ENCODE results near the gene IREB2. TPM values are rescaled to one million over a fixed set of nuclear protein-coding genes. Genes with fewer than 3 reads are reported as not detected.
A peak's percentile ranks its signal among the peaks of the same experiment; 100 is the strongest.

IREB2 gene
- total RNA-seq, 2 donors from 2014 or later: 16.5 to 35.6 TPM

DNA sequence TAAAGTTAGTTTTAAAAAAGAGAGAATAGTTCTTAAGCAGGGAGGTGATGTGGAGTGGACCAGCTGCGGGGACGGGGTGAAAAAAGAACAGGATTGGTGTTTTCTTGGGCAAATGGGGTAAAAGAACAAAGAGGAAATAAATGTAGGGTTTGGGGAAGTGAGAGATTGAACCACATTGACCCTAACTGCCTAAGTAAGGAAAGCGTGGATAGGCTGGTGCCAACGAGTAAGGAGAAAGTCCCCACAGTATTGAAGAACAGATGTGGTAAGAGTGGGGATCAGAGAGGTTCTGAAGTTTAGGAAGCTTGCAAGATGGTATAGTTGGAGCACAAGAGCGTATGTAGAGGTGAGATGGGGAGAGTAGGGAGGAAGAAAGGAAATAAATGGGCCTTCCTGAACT is 17.0 kb downstream of the IREB2 start:
- ATAC-seq (ENCODE audit: insufficient number of reproducible peaks, low FRiP score, low read depth) (no peak), DNase-seq (ENCODE audit: low spot score) (no peak)
- Histone ChIP-seq H3K4me1 (ENCODE audit: control insufficient read depth in 1 of 2, low read depth in 2 of 2) (peaks cover 36 to 57% of the 10 kb centered on the region in 2 donors), H3K4me3 (no peak overlapping the region), H3K27me3 (replicated peaks; ENCODE audit: insufficient read depth) (no peaks in the 10 kb centered on the region), H3K27ac (no peak overlapping the region), H3K9me3 (no peaks in the 10 kb centered on the region), H3K36me3 (no peaks in the 10 kb centered on the region)
- no peak for TF ChIP-seq CTCF (IDR thresholded peaks at IDR 0.05)

DNA sequence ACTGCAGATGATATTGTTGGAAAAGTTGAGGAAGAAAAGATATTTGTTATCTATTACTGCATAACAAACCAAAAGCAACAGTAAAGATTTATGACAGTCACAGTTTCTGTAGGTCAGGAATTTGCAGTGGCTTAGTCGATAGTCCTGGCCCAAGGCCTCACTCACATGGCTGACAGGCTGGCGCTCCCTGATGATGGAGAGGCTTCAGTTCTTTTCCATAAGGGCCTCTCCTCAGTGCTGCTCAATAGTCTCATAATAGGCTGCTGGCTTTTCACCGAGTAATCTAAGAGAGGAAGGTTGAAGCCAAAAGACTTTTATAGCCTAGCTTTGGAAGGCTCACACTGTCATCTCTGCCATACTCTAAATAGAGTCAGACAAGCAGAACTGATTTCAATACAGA is 17.7 kb downstream of the IREB2 start:
- Histone ChIP-seq H3K27me3 (replicated peaks; ENCODE audit: insufficient read depth) (no peaks in the 10 kb centered on the region), H3K36me3 (no peaks in the 10 kb centered on the region), H3K9me3 (no peaks in the 10 kb centered on the region), H3K4me3 (no peak overlapping the region), H3K4me1 (ENCODE audit: control insufficient read depth in 1 of 2, low read depth in 2 of 2) (peaks cover 36 to 58% of the 10 kb centered on the region in 2 donors), H3K27ac (peak overlapping the region in 1 of 2 donors; percentile 18)
- no peak for TF ChIP-seq CTCF (IDR thresholded peaks at IDR 0.05)
- DNase-seq (ENCODE audit: low spot score) (no peak), ATAC-seq (ENCODE audit: insufficient number of reproducible peaks, low FRiP score, low read depth) (no peak)

DNA sequence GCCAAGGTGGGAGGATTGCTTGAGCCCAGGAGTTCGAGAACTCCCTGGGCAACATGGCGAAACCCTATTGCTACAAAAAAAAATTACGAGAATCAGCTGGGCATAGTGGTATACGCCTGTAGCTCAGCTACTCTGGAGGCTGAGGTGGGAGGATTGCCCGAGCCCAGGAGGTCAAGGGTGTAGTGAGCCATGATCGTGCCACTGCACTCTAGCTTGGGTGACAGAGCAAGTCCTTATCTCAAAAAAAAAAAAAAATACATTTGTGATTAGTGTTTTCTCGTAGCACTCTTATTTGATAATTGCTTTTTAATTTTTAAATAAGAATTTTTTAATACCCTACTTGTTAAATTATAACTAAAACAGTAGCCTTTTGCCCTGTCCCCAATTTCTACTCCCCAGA is 18.4 kb downstream of the IREB2 start:
- peaks cover 41 to 58% of the 10 kb centered on the region in 2 donors for H3K4me1 ChIP-seq (ENCODE audit: control insufficient read depth in 1 of 2, low read depth in 2 of 2)
- H3K27ac ChIP-seq: no peak overlapping the region

DNA sequence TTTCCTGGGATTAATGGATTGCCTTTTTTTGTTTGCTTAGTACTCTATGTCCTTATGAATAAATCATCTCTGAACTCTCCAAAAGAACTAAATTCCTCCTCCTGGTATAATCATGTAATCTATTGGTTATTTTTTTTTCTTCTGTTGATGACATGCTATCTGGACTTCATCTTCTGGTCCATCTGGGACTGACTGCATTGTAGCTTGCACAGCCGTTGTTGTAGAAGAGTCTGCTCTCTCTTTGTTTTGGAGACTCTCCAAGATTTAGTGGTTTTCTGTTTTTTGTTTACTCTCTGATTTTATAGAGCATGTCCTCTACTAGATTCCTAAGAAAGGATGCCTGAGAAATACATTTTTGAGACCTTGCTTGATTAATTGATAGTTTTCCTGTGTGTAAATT is 19.1 kb downstream of the IREB2 start:
- no peak for TF ChIP-seq CTCF (IDR thresholded peaks at IDR 0.05)
- H3K36me3 ChIP-seq: no peaks in the 10 kb centered on the region
- ATAC-seq (ENCODE audit: insufficient number of reproducible peaks, low FRiP score, low read depth) (no peak), DNase-seq (ENCODE audit: low spot score) (no peak)
- H3K9me3 ChIP-seq: no peaks in the 10 kb centered on the region
- H3K4me1 ChIP-seq (ENCODE audit: control insufficient read depth in 1 of 2, low read depth in 2 of 2): peaks cover 43 to 58% of the 10 kb centered on the region in 2 donors
- H3K27me3 ChIP-seq (replicated peaks; ENCODE audit: insufficient read depth): no peaks in the 10 kb centered on the region
- no peak overlapping the region for H3K4me3 ChIP-seq
- H3K27ac ChIP-seq: no peak overlapping the region

More for the DNA sequence above, 18.4 kb downstream of the IREB2 start:
- Histone ChIP-seq H3K9me3 (no peaks in the 10 kb centered on the region), H3K36me3 (no peaks in the 10 kb centered on the region), H3K4me3 (no peak overlapping the region), H3K27me3 (replicated peaks; ENCODE audit: insufficient read depth) (no peaks in the 10 kb centered on the region)
- DNase-seq (ENCODE audit: low spot score) (no peak), ATAC-seq (ENCODE audit: insufficient number of reproducible peaks, low FRiP score, low read depth) (no peak)
- TF ChIP-seq CTCF (IDR thresholded peaks at IDR 0.05): no peak

DNA sequence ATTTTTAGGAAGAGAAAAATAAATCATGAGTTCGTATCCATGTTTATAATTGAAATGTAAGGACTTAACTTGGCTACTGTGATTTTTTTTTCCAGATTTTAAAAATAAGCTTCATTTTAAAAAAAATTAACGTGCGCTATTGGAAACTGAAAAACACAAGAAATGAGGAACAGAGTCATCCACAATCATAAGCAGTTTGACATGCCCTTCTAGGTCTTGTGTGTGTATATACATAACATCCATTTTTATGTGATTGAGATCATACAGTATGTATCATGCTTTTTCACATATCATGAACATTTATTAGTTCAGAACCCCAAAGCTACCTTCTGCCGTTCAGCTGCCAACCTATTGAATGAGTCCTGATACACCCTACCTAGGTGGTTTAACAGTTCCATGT is 22.7 kb downstream of the IREB2 start:
- TF ChIP-seq CTCF (IDR thresholded peaks at IDR 0.05): no peak
- Histone ChIP-seq H3K4me3 (no peak overlapping the region), H3K27me3 (replicated peaks; ENCODE audit: insufficient read depth) (no peaks in the 10 kb centered on the region), H3K4me1 (ENCODE audit: control insufficient read depth in 1 of 2, low read depth in 2 of 2) (peaks cover 34 to 52% of the 10 kb centered on the region in 2 donors), H3K9me3 (no peaks in the 10 kb centered on the region), H3K27ac (no peak overlapping the region), H3K36me3 (no peaks in the 10 kb centered on the region)
- ATAC-seq (ENCODE audit: insufficient number of reproducible peaks, low FRiP score, low read depth) (no peak), DNase-seq (ENCODE audit: low spot score) (no peak)

Data from thoracic aorta (tissue), 2 donors.